ENCODE measurements around the gene INTS11.
A peak's percentile ranks its signal among the peaks of the same experiment; 100 is the strongest.
"Not testable (repeated sequence)": the region's sequence is repeated elsewhere in the genome, so short reads cannot be mapped to it uniquely, and the experiment has no call there.

INTS11 gene

DNA sequence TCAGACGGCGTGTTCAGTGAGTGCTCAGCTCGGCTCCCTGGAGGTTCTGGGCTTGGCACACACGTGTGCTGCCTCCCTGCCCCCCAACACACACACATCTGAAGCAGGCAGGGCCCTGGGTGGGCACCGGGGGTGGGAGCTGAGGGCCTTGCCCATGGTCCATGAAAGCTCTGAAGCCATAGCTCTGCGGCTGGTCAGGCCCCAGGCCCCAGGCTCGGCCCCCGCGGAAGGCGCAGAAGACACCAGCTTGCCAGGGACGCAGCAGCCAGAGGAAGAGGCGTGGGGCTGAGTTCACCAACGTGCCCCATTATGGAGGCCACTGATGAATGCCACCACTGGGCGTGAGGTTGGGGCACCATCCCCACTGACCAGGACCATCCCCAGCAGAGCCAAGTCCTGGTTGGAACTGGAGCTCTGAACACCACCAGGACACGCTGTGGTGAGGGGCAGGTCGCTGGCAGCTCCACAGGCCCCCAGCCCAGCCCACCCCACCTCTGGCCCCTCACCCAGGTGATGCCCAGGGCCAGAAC is 46.4 kb upstream of the INTS11 start:
- Histone ChIP-seq H3K27me3 (ENCODE audit: insufficient read depth, low read length, poor library complexity) (no peaks in the 10 kb centered on the region), H3K56ac (ENCODE audit: low read length) (no peak overlapping the region), H2BK15ac (replicated peaks; ENCODE audit: low read depth) (no peak overlapping the region), H3K36me3 (ENCODE audit: control insufficient read depth, insufficient read depth, low read length) (no peaks in the 10 kb centered on the region), H3K4me2 (ENCODE audit: low read length) (no peak overlapping the region), H4K8ac (ENCODE audit: low read depth, low read length) (no peak overlapping the region), H3K18ac (ENCODE audit: low read length) (no peak overlapping the region), H3K9ac (ENCODE audit: low read length) (no peak overlapping the region), H3K79me1 (ENCODE audit: low read length) (peaks cover 7% of the 10 kb centered on the region), H3K27ac (ENCODE audit: low read depth, low read length) (no peak overlapping the region), H3K79me2 (ENCODE audit: control insufficient read depth, insufficient read depth, low read length) (peaks cover 10% of the 10 kb centered on the region), H3K4me3 (ENCODE audit: low read length) (no peak overlapping the region), H3K23ac (ENCODE audit: low read length) (no peak overlapping the region), H3K4ac (ENCODE audit: low read depth, low read length) (no peak overlapping the region), H2AK5ac (ENCODE audit: low read length) (no peak overlapping the region), H2BK5ac (ENCODE audit: low read length) (no peak overlapping the region), H4K5ac (ENCODE audit: low read length) (no peak overlapping the region), H2BK120ac (ENCODE audit: low read depth, low read length) (no peak overlapping the region), H3K4me1 (ENCODE audit: control insufficient read depth, low read depth, low read length) (no peaks in the 10 kb centered on the region)
- WGBS (ENCODE audit: extremely low coverage, insufficient coverage, low lambda C conversion rate), result no CpG with 5 or more reads among the region's 16 CpGs
- no peak for DNase-seq

DNA sequence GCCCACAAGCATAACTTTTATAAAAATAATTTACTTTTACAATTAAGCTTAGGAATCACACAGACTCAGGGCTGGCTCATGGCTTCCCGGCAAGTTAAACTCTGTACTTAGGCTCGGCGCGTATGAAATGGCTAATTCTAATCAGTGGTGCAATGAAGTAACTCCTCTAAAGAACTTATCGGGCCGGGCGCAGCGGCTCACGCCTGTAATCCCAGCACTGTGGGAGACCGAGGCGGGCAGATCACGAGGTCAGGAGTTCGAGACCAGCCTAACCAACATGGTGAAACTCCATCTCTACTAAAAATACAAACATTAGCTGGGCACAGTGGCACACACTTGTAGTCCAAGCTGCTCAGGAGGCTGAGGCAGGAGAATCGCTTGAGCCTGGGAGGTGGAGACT is 45.6 kb upstream of the INTS11 start:
- not testable (repeated sequence) for H3K27me3 ChIP-seq (ENCODE audit: insufficient read depth, low read length, poor library complexity); DNase-seq; H3K79me1 ChIP-seq (ENCODE audit: low read length); H3K79me2 ChIP-seq (ENCODE audit: control insufficient read depth, insufficient read depth, low read length); H3K4ac ChIP-seq (ENCODE audit: low read depth, low read length); H3K18ac ChIP-seq (ENCODE audit: low read length); H3K56ac ChIP-seq (ENCODE audit: low read length); H3K27ac ChIP-seq (ENCODE audit: low read depth, low read length); H3K36me3 ChIP-seq (ENCODE audit: control insufficient read depth, insufficient read depth, low read length); H4K8ac ChIP-seq (ENCODE audit: low read depth, low read length); H2BK5ac ChIP-seq (ENCODE audit: low read length); H2BK15ac ChIP-seq (replicated peaks; ENCODE audit: low read depth); H2BK120ac ChIP-seq (ENCODE audit: low read depth, low read length); H4K5ac ChIP-seq (ENCODE audit: low read length); H3K4me2 ChIP-seq (ENCODE audit: low read length); H3K4me1 ChIP-seq (ENCODE audit: control insufficient read depth, low read depth, low read length); H3K4me3 ChIP-seq (ENCODE audit: low read length); H3K23ac ChIP-seq (ENCODE audit: low read length); H2AK5ac ChIP-seq (ENCODE audit: low read length); H3K9ac ChIP-seq (ENCODE audit: low read length)
- WGBS (ENCODE audit: extremely low coverage, insufficient coverage, low lambda C conversion rate), result no CpG with 5 or more reads among the region's 14 CpGs

GRCh38 chr1:1367315-1367714 is 42.9 kb upstream of the INTS11 start:
- Histone ChIP-seq H3K23ac (ENCODE audit: low read length) (no peak overlapping the region), H2BK15ac (replicated peaks; ENCODE audit: low read depth) (no peak overlapping the region), H3K56ac (ENCODE audit: low read length) (no peak overlapping the region), H3K4me2 (ENCODE audit: low read length) (no peak overlapping the region), H3K79me2 (ENCODE audit: control insufficient read depth, insufficient read depth, low read length) (no peaks in the 10 kb centered on the region), H3K27me3 (ENCODE audit: insufficient read depth, low read length, poor library complexity) (no peaks in the 10 kb centered on the region), H3K36me3 (ENCODE audit: control insufficient read depth, insufficient read depth, low read length) (no peaks in the 10 kb centered on the region), H3K4ac (ENCODE audit: low read depth, low read length) (no peak overlapping the region), H3K4me3 (ENCODE audit: low read length) (no peak overlapping the region), H3K9ac (ENCODE audit: low read length) (no peak overlapping the region), H2BK120ac (ENCODE audit: low read depth, low read length) (no peak overlapping the region), H2BK5ac (ENCODE audit: low read length) (no peak overlapping the region), H3K27ac (ENCODE audit: low read depth, low read length) (no peak overlapping the region), H3K4me1 (ENCODE audit: control insufficient read depth, low read depth, low read length) (no peaks in the 10 kb centered on the region), H4K5ac (ENCODE audit: low read length) (no peak overlapping the region), H3K79me1 (ENCODE audit: low read length) (no peaks in the 10 kb centered on the region), H2AK5ac (ENCODE audit: low read length) (no peak overlapping the region), H4K8ac (ENCODE audit: low read depth, low read length) (no peak overlapping the region), H3K18ac (ENCODE audit: low read length) (no peak overlapping the region)
- no peak for DNase-seq
- 100% methylated on average over 5 of the region's 5 CpGs for WGBS (ENCODE audit: extremely low coverage, insufficient coverage, low lambda C conversion rate)

DNA sequence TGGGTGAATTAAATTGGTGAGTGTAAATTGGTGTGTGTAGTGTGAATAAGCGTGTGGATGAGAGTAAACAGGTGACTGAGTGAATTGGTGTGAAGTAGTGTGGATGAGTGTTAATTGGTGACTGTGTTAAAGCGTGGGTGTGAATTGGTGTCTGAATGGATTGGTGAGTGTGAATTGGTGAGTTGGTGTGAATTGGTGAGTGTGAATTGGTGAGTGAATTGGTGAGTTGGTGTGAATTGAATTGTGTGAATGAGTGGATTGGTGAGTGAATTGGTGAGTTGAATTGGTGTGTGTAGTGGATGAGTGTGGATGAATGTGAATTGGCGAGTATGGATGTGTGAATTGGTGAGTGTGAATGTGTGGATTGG is 42.2 kb upstream of the INTS11 start:
- Histone ChIP-seq H4K8ac (ENCODE audit: low read depth, low read length) (no peak overlapping the region), H3K56ac (ENCODE audit: low read length) (no peak overlapping the region), H3K9ac (ENCODE audit: low read length) (no peak overlapping the region), H4K5ac (ENCODE audit: low read length) (no peak overlapping the region), H2BK5ac (ENCODE audit: low read length) (no peak overlapping the region), H3K23ac (ENCODE audit: low read length) (no peak overlapping the region), H2BK15ac (replicated peaks; ENCODE audit: low read depth) (no peak overlapping the region), H3K4me2 (ENCODE audit: low read length) (no peak overlapping the region), H2BK120ac (ENCODE audit: low read depth, low read length) (no peak overlapping the region), H3K79me1 (ENCODE audit: low read length) (no peaks in the 10 kb centered on the region), H3K4ac (ENCODE audit: low read depth, low read length) (no peak overlapping the region), H3K27me3 (ENCODE audit: insufficient read depth, low read length, poor library complexity) (no peaks in the 10 kb centered on the region), H3K4me3 (ENCODE audit: low read length) (peak overlapping the region; percentile 15), H2AK5ac (ENCODE audit: low read length) (no peak overlapping the region), H3K79me2 (ENCODE audit: control insufficient read depth, insufficient read depth, low read length) (no peaks in the 10 kb centered on the region), H3K4me1 (ENCODE audit: control insufficient read depth, low read depth, low read length) (no peaks in the 10 kb centered on the region), H3K18ac (ENCODE audit: low read length) (no peak overlapping the region), H3K27ac (ENCODE audit: low read depth, low read length) (no peak overlapping the region), H3K36me3 (ENCODE audit: control insufficient read depth, insufficient read depth, low read length) (no peaks in the 10 kb centered on the region)
- 100% methylated on average over 3 of the region's 3 CpGs for WGBS (ENCODE audit: extremely low coverage, insufficient coverage, low lambda C conversion rate)
- DNase-seq, result no peak

DNA sequence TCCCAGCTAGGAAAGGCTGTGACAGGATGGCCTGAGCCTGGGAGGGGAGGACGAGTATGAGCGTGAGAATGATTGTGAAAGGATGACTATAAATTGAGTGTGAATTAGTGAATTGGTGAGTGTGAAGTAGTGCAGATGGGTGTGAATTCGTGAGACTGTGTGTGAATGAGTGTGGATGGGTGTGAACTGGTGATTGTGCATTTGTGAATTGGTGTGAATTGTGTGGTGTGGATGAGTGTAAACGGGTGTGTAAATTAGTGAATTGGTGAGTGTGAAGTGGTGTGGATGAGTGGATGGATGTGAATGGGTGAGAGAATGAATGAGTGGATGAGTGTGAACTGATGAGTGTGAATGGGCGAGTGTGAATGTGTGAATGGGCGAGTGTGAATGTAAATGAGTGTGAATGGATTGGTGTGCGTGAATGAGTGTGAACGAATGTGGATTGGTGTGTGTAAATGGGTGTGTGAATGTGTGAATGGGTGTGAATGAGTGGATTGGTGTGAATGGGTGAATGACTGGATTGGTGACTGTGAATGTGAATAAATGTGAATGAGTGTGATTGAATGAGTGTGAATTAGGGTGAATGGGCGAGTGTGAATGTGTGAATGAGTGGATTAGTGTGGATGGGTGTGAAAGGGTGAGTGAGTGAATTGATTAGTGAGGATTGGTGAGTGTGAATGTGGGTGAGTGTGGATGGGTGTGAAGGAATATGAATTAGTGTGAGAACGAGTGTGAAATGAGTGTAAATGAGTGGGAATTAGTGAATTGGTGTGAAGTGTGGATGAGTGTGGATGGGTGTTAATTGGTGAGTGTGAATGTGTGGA is 41.6 kb upstream of the INTS11 start:
- no peak overlapping the region for H2AK5ac ChIP-seq (ENCODE audit: low read length)
- H3K4me3 ChIP-seq (ENCODE audit: low read length), result peak overlapping the region; percentile 15
- H3K18ac ChIP-seq (ENCODE audit: low read length), result no peak overlapping the region
- no peaks in the 10 kb centered on the region for H3K79me2 ChIP-seq (ENCODE audit: control insufficient read depth, insufficient read depth, low read length)
- no peaks in the 10 kb centered on the region for H3K36me3 ChIP-seq (ENCODE audit: control insufficient read depth, insufficient read depth, low read length)
- no peaks in the 10 kb centered on the region for H3K27me3 ChIP-seq (ENCODE audit: insufficient read depth, low read length, poor library complexity)
- H4K8ac ChIP-seq (ENCODE audit: low read depth, low read length), result no peak overlapping the region
- DNase-seq, result no peak
- WGBS (ENCODE audit: extremely low coverage, insufficient coverage, low lambda C conversion rate), result 100% methylated on average over 10 of the region's 10 CpGs
- no peak overlapping the region for H2BK120ac ChIP-seq (ENCODE audit: low read depth, low read length)
- H3K4ac ChIP-seq (ENCODE audit: low read depth, low read length), result no peak overlapping the region
- H3K4me1 ChIP-seq (ENCODE audit: control insufficient read depth, low read depth, low read length), result no peaks in the 10 kb centered on the region
- no peaks in the 10 kb centered on the region for H3K79me1 ChIP-seq (ENCODE audit: low read length)
- H3K27ac ChIP-seq (ENCODE audit: low read depth, low read length), result no peak overlapping the region
- H2BK15ac ChIP-seq (replicated peaks; ENCODE audit: low read depth), result no peak overlapping the region
- H3K23ac ChIP-seq (ENCODE audit: low read length), result no peak overlapping the region
- H2BK5ac ChIP-seq (ENCODE audit: low read length), result no peak overlapping the region
- H3K56ac ChIP-seq (ENCODE audit: low read length), result no peak overlapping the region
- H3K9ac ChIP-seq (ENCODE audit: low read length), result no peak overlapping the region
- no peak overlapping the region for H4K5ac ChIP-seq (ENCODE audit: low read length)
- no peak overlapping the region for H3K4me2 ChIP-seq (ENCODE audit: low read length)

GRCh38 chr1:1364266-1364665 is 39.8 kb upstream of the INTS11 start:
- Histone ChIP-seq H3K4me3 (ENCODE audit: low read length) (no peak overlapping the region), H3K9ac (ENCODE audit: low read length) (no peak overlapping the region), H2AK5ac (ENCODE audit: low read length) (no peak overlapping the region), H3K23ac (ENCODE audit: low read length) (no peak overlapping the region), H3K79me2 (ENCODE audit: control insufficient read depth, insufficient read depth, low read length) (no peaks in the 10 kb centered on the region), H3K18ac (ENCODE audit: low read length) (no peak overlapping the region), H3K27ac (ENCODE audit: low read depth, low read length) (no peak overlapping the region), H2BK15ac (replicated peaks; ENCODE audit: low read depth) (no peak overlapping the region), H3K4me1 (ENCODE audit: control insufficient read depth, low read depth, low read length) (peaks cover 3% of the 10 kb centered on the region), H3K27me3 (ENCODE audit: insufficient read depth, low read length, poor library complexity) (no peaks in the 10 kb centered on the region), H3K4ac (ENCODE audit: low read depth, low read length) (no peak overlapping the region), H3K56ac (ENCODE audit: low read length) (no peak overlapping the region), H3K79me1 (ENCODE audit: low read length) (no peaks in the 10 kb centered on the region), H4K5ac (ENCODE audit: low read length) (no peak overlapping the region), H2BK120ac (ENCODE audit: low read depth, low read length) (no peak overlapping the region), H2BK5ac (ENCODE audit: low read length) (no peak overlapping the region), H3K4me2 (ENCODE audit: low read length) (no peak overlapping the region), H3K36me3 (ENCODE audit: control insufficient read depth, insufficient read depth, low read length) (no peaks in the 10 kb centered on the region), H4K8ac (ENCODE audit: low read depth, low read length) (no peak overlapping the region)
- WGBS (ENCODE audit: extremely low coverage, insufficient coverage, low lambda C conversion rate), result no CpG with 5 or more reads among the region's 14 CpGs
- DNase-seq, result no peak
